ENCODE data around the gene CRTAP. TPM values are rescaled to one million over a fixed set of nuclear protein-coding genes. Genes with fewer than 3 reads are reported as not detected.

CRTAP gene
- total and polyA plus RNA-seq, 2 of the 13 experiments (the other 11 are each of a cell fraction or from before 2014, with no cell fraction given): 54.2 to 119 TPM

- Histone ChIP-seq H3K79me2 (ENCODE audit: insufficient read depth, low read length) (no peaks in the 10 kb centered on the region), H3K27me3 (ENCODE audit: control insufficient read depth in 1 of 2, insufficient read depth in 2 of 2, low read length in 2 of 2) (no peaks in the 10 kb centered on the region), H3K9ac (ENCODE audit: insufficient read depth, low read depth, low read length) (no peak overlapping the region), H2AFZ (ENCODE audit: low read length) (no peak overlapping the region), H3K36me3 (replicated peaks in 1 of 2; ENCODE audit: control insufficient read depth in 1 of 2, insufficient read depth in 2 of 2, low read length in 2 of 2) (peaks cover 9 to 40% of the 10 kb centered on the region in 2 experiments), H3K9me3 (ENCODE audit: low read length) (no peaks in the 10 kb centered on the region), H3K4me1 (ENCODE audit: insufficient read depth, low read length) (no peaks in the 10 kb centered on the region), H3K27ac (ENCODE audit: extremely low read length, insufficient read depth, low read length) (no peak overlapping the region), H4K20me1 (ENCODE audit: insufficient read depth, low read length) (no peaks in the 10 kb centered on the region), H3K4me2 (ENCODE audit: low read depth, low read length) (no peak overlapping the region), H3K4me3 (replicated peaks in 1 of 3; ENCODE audit: insufficient read depth in 1 of 3, low read depth in 2 of 3, low read length in 3 of 3) (no peak overlapping the region)
- FAIRE-seq: no peak
- CTCF ChIA-PET (ENCODE audit: low intra/inter-chr PET ratio, low total read pairs): no interaction called here
- POLR2A ChIA-PET: no interaction called here
- DNase-seq (ENCODE audit: low spot score): no peak
- no TSS peak for BruUV-seq (replicated peaks)
- WGBS (ENCODE audit: low lambda C conversion rate): 92% methylated on average over 3 of the region's 3 CpGs
- in situ Hi-C loops (cut with HindIII; ENCODE audit: extremely low pct_ligation_motif_present, low pct_unique_long_range_greater_than_20kb) (no loop called here), intact Hi-C loops (cut with micrococcal nuclease; ENCODE audit: unreplicated experiment) (no loop called here)
- TF ChIP-seq ZNF709 (CRISPR knock-in tag; IDR thresholded peaks at IDR 0.05) (no peak), CEBPB (IDR thresholded peaks at IDR 0.05; ENCODE audit: borderline replicate concordance, low read depth, low read length) (peak; percentile 33; the same call in 1 of the 2 replicates)
- no peak for ATAC-seq
These were observed 12.0 kb downstream of the CRTAP start for GRCh38 chr3:33125840-33126239.

- CTCF ChIA-PET (ENCODE audit: low intra/inter-chr PET ratio, low total read pairs): no interaction called here
- no peaks in the 10 kb centered on the region for H3K79me2 ChIP-seq (ENCODE audit: insufficient read depth, low read length)
- H3K4me2 ChIP-seq (ENCODE audit: low read depth, low read length): no peak overlapping the region
- H3K9me3 ChIP-seq (ENCODE audit: low read length): no peaks in the 10 kb centered on the region
- BruUV-seq (replicated peaks): no TSS peak
- in situ Hi-C loops (cut with HindIII; ENCODE audit: extremely low pct_ligation_motif_present, low pct_unique_long_range_greater_than_20kb) (no loop called here), intact Hi-C loops (cut with micrococcal nuclease; ENCODE audit: unreplicated experiment) (no loop called here)
- no peak for ATAC-seq
- TF ChIP-seq ZNF776 (CRISPR knock-in tag; IDR thresholded peaks at IDR 0.05) (no peak), NFYC (CRISPR knock-in tag; IDR thresholded peaks at IDR 0.05) (peak; percentile 41; the same call in 1 of the 2 replicates)
- H3K27ac ChIP-seq (ENCODE audit: extremely low read length, insufficient read depth, low read length): no peak overlapping the region
- no peaks in the 10 kb centered on the region for H4K20me1 ChIP-seq (ENCODE audit: insufficient read depth, low read length)
- no peaks in the 10 kb centered on the region for H3K27me3 ChIP-seq (ENCODE audit: control insufficient read depth in 1 of 2, insufficient read depth in 2 of 2, low read length in 2 of 2)
- H3K36me3 ChIP-seq (replicated peaks in 1 of 2; ENCODE audit: control insufficient read depth in 1 of 2, insufficient read depth in 2 of 2, low read length in 2 of 2): peaks cover 6 to 41% of the 10 kb centered on the region in 2 experiments
- H2AFZ ChIP-seq (ENCODE audit: low read length): no peak overlapping the region
- DNase-seq (ENCODE audit: low spot score): no peak
- 53% methylated on average over 1 of the region's 1 CpG for WGBS (ENCODE audit: low lambda C conversion rate)
- no peak overlapping the region for H3K4me3 ChIP-seq (replicated peaks in 1 of 3; ENCODE audit: insufficient read depth in 1 of 3, low read depth in 2 of 3, low read length in 3 of 3)
- POLR2A ChIA-PET: no interaction called here
- no peaks in the 10 kb centered on the region for H3K4me1 ChIP-seq (ENCODE audit: insufficient read depth, low read length)
- H3K9ac ChIP-seq (ENCODE audit: insufficient read depth, low read depth, low read length): no peak overlapping the region
- no peak for FAIRE-seq
These were observed 14.9 kb downstream of the CRTAP start for GRCh38 chr3:33128706-33129105.

All from HepG2 (cell line).